Esophagus muscularis mucosa (tissue), 3 donors: ENCODE results near the gene EIF3F.

Source experiments
- POLR2A ChIP-seq: fragments of 450-650 bp; IDR thresholded peaks from one replicate; pipeline ENCODE4 v1.6.1; 2017; ENCODE audit warnings: antibody characterized with exemption, moderate library complexity, mild to moderate bottlenecking, low read depth
- POLR2AphosphoS5 ChIP-seq, 2 donors: sonication (generic); formaldehyde crosslinking; IDR thresholded peaks; one replicate each; pipeline ENCODE4 v1.6.1; 2017; ENCODE audit warnings: antibody characterized with exemption in 2 of 2
- TF ChIP-seq, protein P1 (sequence below), 3 experiments: fragments of 200-600 bp in 2 of 3; fragments of 450-650 bp in 1 of 3; sonication (generic) in 2 of 3; IDR thresholded peaks; one replicate each; pipeline ENCODE4 v1.5.1; 2017 to 2019; ENCODE audit warnings: antibody characterized with exemption in 3 of 3, mild to moderate bottlenecking in 2 of 3, moderate library complexity in 1 of 3

DNA sequence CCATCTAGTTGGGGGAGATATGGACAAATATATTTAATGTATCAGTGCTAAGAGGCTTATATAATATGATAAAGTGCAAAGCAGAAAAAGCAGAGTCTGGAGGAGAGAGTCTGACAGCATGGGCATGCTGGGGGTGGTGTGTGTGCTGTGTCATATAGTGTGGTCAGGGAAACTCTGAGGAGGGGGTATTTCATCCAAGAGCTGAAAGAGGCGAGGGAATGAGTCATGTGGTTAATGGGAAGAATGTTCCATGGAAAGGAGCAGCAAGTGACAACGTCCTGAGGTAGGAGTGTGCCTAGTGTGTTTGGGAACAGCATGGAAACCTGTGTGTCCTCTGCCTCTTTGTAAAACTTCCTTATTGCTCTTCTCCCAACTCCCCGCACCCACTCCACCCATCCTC is 38.0 kb downstream of the EIF3F start:
- no peak for TF ChIP-seq POLR2A
- TF ChIP-seq, protein P1, sequence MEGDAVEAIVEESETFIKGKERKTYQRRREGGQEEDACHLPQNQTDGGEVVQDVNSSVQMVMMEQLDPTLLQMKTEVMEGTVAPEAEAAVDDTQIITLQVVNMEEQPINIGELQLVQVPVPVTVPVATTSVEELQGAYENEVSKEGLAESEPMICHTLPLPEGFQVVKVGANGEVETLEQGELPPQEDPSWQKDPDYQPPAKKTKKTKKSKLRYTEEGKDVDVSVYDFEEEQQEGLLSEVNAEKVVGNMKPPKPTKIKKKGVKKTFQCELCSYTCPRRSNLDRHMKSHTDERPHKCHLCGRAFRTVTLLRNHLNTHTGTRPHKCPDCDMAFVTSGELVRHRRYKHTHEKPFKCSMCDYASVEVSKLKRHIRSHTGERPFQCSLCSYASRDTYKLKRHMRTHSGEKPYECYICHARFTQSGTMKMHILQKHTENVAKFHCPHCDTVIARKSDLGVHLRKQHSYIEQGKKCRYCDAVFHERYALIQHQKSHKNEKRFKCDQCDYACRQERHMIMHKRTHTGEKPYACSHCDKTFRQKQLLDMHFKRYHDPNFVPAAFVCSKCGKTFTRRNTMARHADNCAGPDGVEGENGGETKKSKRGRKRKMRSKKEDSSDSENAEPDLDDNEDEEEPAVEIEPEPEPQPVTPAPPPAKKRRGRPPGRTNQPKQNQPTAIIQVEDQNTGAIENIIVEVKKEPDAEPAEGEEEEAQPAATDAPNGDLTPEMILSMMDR (IDR thresholded peaks at IDR 0.05): no peak
- TF ChIP-seq POLR2AphosphoS5 (IDR thresholded peaks at IDR 0.05): no peak
